ENCODE measurements around the gene TAP1. TPM values are rescaled to one million over a fixed set of nuclear protein-coding genes. Genes with fewer than 3 reads are reported as not detected.
"Not testable (repeated sequence)": the region's sequence is repeated elsewhere in the genome, so short reads cannot be mapped to it uniquely, and the experiment has no call there.

TAP1 gene
- total RNA-seq, 4 donors from 2014 or later = 30.5 to 128 (median 55.6) TPM

GRCh38 chr6:32887616-32888015, 34.1 kb upstream of the TAP1 start:
- no peak for ATAC-seq (ENCODE audit: low FRiP score)

DNA sequence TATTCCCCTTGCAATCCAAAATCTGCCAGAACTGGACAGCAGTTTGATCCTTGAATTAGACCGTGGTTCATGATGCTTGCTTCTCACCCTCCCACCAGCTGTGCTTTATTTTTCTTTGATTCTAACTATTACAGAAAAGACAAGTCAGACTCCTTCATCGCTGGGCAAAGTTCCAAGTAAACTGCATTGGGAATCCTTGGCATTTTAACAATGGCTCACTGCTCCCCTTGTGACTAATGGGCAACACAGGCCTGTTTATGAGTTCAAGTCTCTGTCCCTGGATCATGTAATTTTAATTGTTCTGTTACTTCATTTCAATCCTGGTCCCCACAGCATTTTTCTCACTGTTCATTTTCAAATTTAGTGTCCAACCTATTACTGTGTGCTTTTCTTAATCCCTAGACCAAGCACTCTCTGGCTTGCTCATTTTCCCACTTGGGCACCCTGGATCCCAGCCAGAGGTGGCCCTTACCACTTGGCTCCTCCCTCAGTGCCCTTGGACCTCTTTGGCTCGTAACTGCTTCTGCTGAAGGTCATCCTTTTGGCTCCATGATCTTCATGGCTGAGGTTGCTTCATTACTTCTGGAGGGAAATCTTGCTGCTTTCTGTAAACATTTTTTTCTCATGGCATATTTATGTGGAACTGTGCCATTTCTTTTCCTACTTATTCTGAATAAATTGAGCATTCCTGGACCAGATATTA, 33.3 kb upstream of the TAP1 start:
- peak; percentile 33 for ATAC-seq (ENCODE audit: low FRiP score)
- TF ChIP-seq CTCF (IDR thresholded peaks at IDR 0.05) = no peak
- no peak for DNase-seq (ENCODE audit: low spot score)

More at GRCh38 chr6:32887616-32888015, 34.1 kb upstream of the TAP1 start:
- DNase-seq (ENCODE audit: low spot score) = no peak
- TF ChIP-seq CTCF (IDR thresholded peaks at IDR 0.05) = no peak

DNA sequence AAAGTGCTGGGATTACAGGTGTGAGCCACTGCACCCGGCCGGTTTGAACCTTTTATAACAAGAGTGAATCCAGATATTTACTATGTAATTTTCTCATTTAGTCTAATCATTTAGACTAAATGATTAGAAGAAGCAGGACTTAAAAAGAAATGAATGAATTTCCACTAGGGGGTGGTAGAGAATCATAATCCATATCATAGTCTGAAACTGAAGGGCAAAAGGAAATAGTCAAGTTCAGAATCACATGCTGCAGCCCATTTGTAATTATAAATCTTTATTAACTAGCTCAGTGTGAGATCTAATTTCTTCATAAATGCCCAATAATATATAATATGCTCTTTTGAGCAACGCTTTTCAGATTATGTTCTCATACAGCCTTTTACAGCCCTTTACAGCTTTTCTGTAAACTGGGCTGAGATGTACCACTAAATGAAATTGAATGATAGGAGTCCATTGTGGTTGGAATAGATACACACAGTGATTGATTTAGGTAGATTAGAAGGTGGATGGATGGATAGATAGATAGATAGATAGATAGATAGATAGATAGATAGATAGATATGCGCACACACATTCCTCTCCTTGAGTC, 32.3 kb upstream of the TAP1 start:
- TF ChIP-seq CTCF (IDR thresholded peaks at IDR 0.05) = no peak
- ATAC-seq (ENCODE audit: low FRiP score) (no peak), DNase-seq (ENCODE audit: low spot score) (no peak)

- no peak for TF ChIP-seq CTCF (IDR thresholded peaks at IDR 0.05)
- DNase-seq (ENCODE audit: low spot score) (no peak), ATAC-seq (ENCODE audit: low FRiP score) (peak; percentile 83)
Measured at GRCh38 chr6:32883789-32884188, 30.3 kb upstream of the TAP1 start.

- no peak for DNase-seq (ENCODE audit: low spot score)
- no peak for ATAC-seq (ENCODE audit: low FRiP score)
- no peak for TF ChIP-seq CTCF (IDR thresholded peaks at IDR 0.05)
Measured at GRCh38 chr6:32882879-32883250, 29.4 kb upstream of the TAP1 start.

DNA sequence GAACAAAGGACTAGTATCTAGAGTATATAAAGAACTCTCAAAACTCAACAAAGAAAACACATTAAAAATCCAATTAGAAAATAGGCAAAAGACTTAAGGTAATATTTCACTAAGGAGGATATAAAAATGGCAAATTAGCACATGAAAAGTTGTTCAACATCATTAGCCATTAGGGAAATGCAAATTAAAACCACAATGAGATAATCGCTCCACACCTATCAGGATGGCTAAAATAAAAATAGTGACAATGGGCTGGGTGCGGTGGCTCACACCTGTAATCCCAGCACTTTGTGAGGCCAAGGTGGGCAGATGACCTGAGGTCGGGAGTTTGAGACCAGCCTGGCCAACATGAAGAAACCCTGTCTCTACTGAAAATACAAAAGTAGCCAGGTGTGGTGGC, 27.5 kb upstream of the TAP1 start:
- DNase-seq (ENCODE audit: low spot score); ATAC-seq (ENCODE audit: low FRiP score): not testable (repeated sequence)

DNA sequence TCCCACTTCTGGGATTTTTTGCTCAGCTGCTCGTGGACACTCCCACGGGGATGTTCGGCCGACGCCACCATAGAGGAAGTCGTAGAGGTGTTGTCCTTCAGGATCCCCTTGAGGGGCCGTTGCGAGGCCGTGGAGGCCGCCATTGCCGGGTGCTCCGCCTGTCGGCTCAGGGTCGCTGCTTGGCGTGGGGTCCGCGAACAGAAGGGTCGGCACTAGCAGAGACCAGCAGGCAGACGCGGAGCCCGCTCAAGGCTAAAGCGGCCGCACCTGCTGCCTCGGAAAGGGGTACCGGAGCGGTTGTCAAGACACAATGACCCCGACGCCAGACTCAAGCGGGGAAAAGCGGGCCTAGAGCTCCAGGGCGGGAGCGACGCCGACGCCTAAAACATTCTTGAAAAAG, 26.2 kb upstream of the TAP1 start:
- ATAC-seq (ENCODE audit: low FRiP score) = no peak
- no peak for DNase-seq (ENCODE audit: low spot score)
- no peak for TF ChIP-seq CTCF (IDR thresholded peaks at IDR 0.05)
